Parathyroid adenoma (tissue), 2 donors: ENCODE data around the gene PCED1B.

Experiments used
- H2AFZ ChIP-seq: fragments of 300-600 bp; sonication (generic); one replicate; pipeline ENCODE4 v1.7.0; 2017; ENCODE audit warnings: antibody characterized with exemption, mild to moderate bottlenecking
- H3K27ac ChIP-seq: fragments of 300-600 bp; sonication (generic); one replicate; pipeline ENCODE4 v1.7.0; 2017
- H3K27me3 ChIP-seq: fragments of 300-600 bp; sonication (generic); one replicate; pipeline ENCODE4 v1.7.0; 2017; ENCODE audit warnings: low read length; ENCODE audit not compliant: control insufficient read depth, insufficient read depth
- H3K36me3 ChIP-seq: fragments of 300-600 bp; sonication (generic); one replicate; pipeline ENCODE4 v1.7.0; 2017; ENCODE audit warnings: low read length; ENCODE audit not compliant: control insufficient read depth, insufficient read depth
- H3K4me1 ChIP-seq: fragments of 300-600 bp; sonication (generic); one replicate; pipeline ENCODE4 v1.7.0; 2017; ENCODE audit warnings: control low read depth
- H3K4me2 ChIP-seq: fragments of 300-600 bp; sonication (generic); one replicate; pipeline ENCODE4 v1.7.0; 2017; ENCODE audit warnings: low read length
- H3K4me3 ChIP-seq: fragments of 300-600 bp; sonication (generic); one replicate; pipeline ENCODE4 v1.7.0; 2017; ENCODE audit warnings: low read depth, low read length
- H3K79me2 ChIP-seq: fragments of 300-600 bp; sonication (generic); one replicate; pipeline ENCODE4 v1.7.0; 2017; ENCODE audit warnings: control low read depth
- H3K9ac ChIP-seq: fragments of 300-600 bp; sonication (generic); one replicate; pipeline ENCODE4 v1.7.0; 2017; ENCODE audit warnings: mild to moderate bottlenecking
- H3K9me3 ChIP-seq: fragments of 300-600 bp; sonication (generic); one replicate; pipeline ENCODE4 v1.7.0; 2017; ENCODE audit warnings: low read length; ENCODE audit not compliant: control insufficient read depth
- CTCF ChIP-seq: fragments of 300-600 bp; sonication (generic); IDR thresholded peaks from one replicate; pipeline ENCODE4 v1.7.0; 2017; ENCODE audit warnings: antibody characterized with exemption, mild to moderate bottlenecking
- donor health status: primary hyperparathyroidism.

Gene PCED1B

DNA sequence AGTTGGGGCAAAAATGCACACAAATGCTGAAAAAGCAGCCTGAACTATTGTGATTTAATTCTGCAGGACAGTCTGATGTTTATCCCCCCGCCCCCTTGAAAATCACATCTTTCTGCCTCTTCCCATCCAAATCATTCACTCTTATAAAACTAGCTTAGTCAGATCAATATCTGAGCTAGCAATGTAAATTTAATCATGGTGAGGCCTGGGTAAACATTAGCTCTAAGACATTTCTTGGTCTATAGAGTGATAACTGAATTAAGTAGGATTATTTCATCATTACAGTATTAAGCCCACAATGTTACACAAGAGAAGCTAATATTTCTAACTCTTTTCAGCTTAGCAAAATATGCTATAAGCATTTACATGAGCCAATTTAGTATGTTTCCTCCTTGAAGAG is 9.1 kb upstream of the PCED1B start:
- no peaks in the 10 kb centered on the region for H3K4me1 ChIP-seq
- H3K36me3 ChIP-seq: no peaks in the 10 kb centered on the region
- H3K79me2 ChIP-seq: no peaks in the 10 kb centered on the region
- TF ChIP-seq CTCF: no peak
- no peak overlapping the region for H3K4me3 ChIP-seq
- H3K27ac ChIP-seq: no peak overlapping the region
- H3K9ac ChIP-seq: no peak overlapping the region
- H3K9me3 ChIP-seq: no peaks in the 10 kb centered on the region
- no peak overlapping the region for H3K4me2 ChIP-seq
- no peak overlapping the region for H2AFZ ChIP-seq
- no peaks in the 10 kb centered on the region for H3K27me3 ChIP-seq

- no peaks in the 10 kb centered on the region for H3K9me3 ChIP-seq
- no peaks in the 10 kb centered on the region for H3K79me2 ChIP-seq
- no peaks in the 10 kb centered on the region for H3K36me3 ChIP-seq
- no peak overlapping the region for H2AFZ ChIP-seq
- H3K4me3 ChIP-seq: no peak overlapping the region
- no peaks in the 10 kb centered on the region for H3K27me3 ChIP-seq
- TF ChIP-seq CTCF: peak; percentile 16
- H3K4me1 ChIP-seq: no peaks in the 10 kb centered on the region
- no peak overlapping the region for H3K27ac ChIP-seq
- no peak overlapping the region for H3K4me2 ChIP-seq
- no peak overlapping the region for H3K9ac ChIP-seq
Observed at GRCh38 chr12:47071241-47071852, 8.1 kb upstream of the PCED1B start.

GRCh38 chr12:47073951-47074350 is 5.5 kb upstream of the PCED1B start:
- no peak overlapping the region for H3K9ac ChIP-seq
- no peak for TF ChIP-seq CTCF
- H3K79me2 ChIP-seq: no peaks in the 10 kb centered on the region
- H3K27ac ChIP-seq: no peak overlapping the region
- no peak overlapping the region for H3K4me2 ChIP-seq
- no peaks in the 10 kb centered on the region for H3K36me3 ChIP-seq
- H3K4me1 ChIP-seq: peaks cover 1% of the 10 kb centered on the region
- no peak overlapping the region for H3K4me3 ChIP-seq
- no peaks in the 10 kb centered on the region for H3K9me3 ChIP-seq
- H2AFZ ChIP-seq: no peak overlapping the region
- no peaks in the 10 kb centered on the region for H3K27me3 ChIP-seq

DNA sequence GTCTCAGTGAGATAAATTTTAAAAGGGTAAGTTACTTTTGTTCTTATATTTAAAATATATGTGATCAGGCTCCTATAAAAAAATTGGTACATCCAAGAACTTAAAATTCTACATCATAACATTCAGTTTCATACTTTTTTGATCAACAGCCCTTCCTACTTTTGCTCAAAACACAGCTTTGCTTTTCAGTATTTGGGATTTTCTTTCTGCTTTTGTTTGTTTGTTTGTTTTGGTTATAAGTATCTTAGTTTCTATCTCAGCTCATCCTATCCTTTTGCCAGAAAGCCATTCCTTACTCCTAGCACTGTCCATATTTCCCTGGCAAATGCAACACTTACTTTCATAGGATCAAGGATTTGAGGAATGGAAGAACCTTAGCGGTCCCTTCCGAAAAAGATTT is 4.7 kb upstream of the PCED1B start:
- TF ChIP-seq CTCF: no peak
- Histone ChIP-seq H3K4me1 (peaks cover 5% of the 10 kb centered on the region), H3K4me3 (no peak overlapping the region), H3K27me3 (no peaks in the 10 kb centered on the region), H3K4me2 (no peak overlapping the region), H2AFZ (no peak overlapping the region), H3K27ac (no peak overlapping the region), H3K36me3 (no peaks in the 10 kb centered on the region), H3K9me3 (no peaks in the 10 kb centered on the region), H3K79me2 (no peaks in the 10 kb centered on the region), H3K9ac (no peak overlapping the region)
